RPMI7951 (cell line): ENCODE data around the gene DENND1A. TPM values are rescaled to one million over a fixed set of nuclear protein-coding genes. Genes with fewer than 3 reads are reported as not detected.

Experiments used
- DNase-seq: peaks from one replicate; pipeline ENCODE4 v3.0.0-alpha.2; 2012; ENCODE audit warnings: low read depth
- total RNA-seq: library from RNA; depleted of rRNA; stranded (reverse); fragments of >200 nt; shearing (Covaris generic); gene quantifications from 2 replicates; pipeline ENCODE4 v1.2.3, GENCODE V29; 2014

The DENND1A gene
- total RNA-seq, 1 experiment from 2014 or later, result 24.0 TPM

GRCh38 chr9:123465304-123465703, 464.6 kb downstream of the DENND1A start:
- DNase-seq, result no peak

GRCh38 chr9:123460091-123460490, 469.8 kb downstream of the DENND1A start:
- no peak for DNase-seq

GRCh38 chr9:123457583-123457982, 472.3 kb downstream of the DENND1A start:
- no peak for DNase-seq

GRCh38 chr9:123456011-123456410, 473.9 kb downstream of the DENND1A start:
- DNase-seq, result no peak

GRCh38 chr9:123455187-123455586, 474.7 kb downstream of the DENND1A start:
- DNase-seq, result no peak

GRCh38 chr9:123454361-123454760, 475.6 kb downstream of the DENND1A start:
- no peak for DNase-seq

- DNase-seq, result no peak
Measured at GRCh38 chr9:123453831-123454321, 476.1 kb downstream of the DENND1A start.

- no peak for DNase-seq
Measured at GRCh38 chr9:123453076-123453667, 476.8 kb downstream of the DENND1A start.

- no peak for DNase-seq
Measured at GRCh38 chr9:123450996-123451395, 478.9 kb downstream of the DENND1A start.

GRCh38 chr9:123450098-123450770, 479.7 kb downstream of the DENND1A start:
- DNase-seq, result no peak

GRCh38 chr9:123447934-123448646, 481.8 kb downstream of the DENND1A start:
- no peak for DNase-seq

- DNase-seq, result peak; percentile 4
Measured at GRCh38 chr9:123445981-123446610, 483.8 kb downstream of the DENND1A start.

- no peak for DNase-seq
Measured at GRCh38 chr9:123445116-123445515, 484.8 kb downstream of the DENND1A start.

- no peak for DNase-seq
Measured at GRCh38 chr9:123441769-123442168, 488.2 kb downstream of the DENND1A start.

GRCh38 chr9:123440256-123440655, 489.7 kb downstream of the DENND1A start:
- no peak for DNase-seq

GRCh38 chr9:123438821-123439220, 491.1 kb downstream of the DENND1A start:
- DNase-seq, result no peak

- no peak for DNase-seq
Measured at GRCh38 chr9:123438321-123438720, 491.6 kb downstream of the DENND1A start.

- DNase-seq, result no peak
Measured at GRCh38 chr9:123437201-123437600, 492.7 kb downstream of the DENND1A start.

GRCh38 chr9:123435471-123435870, 494.5 kb downstream of the DENND1A start:
- no peak for DNase-seq

- peak; percentile 7 for DNase-seq
Measured at GRCh38 chr9:123434619-123435240, 495.2 kb downstream of the DENND1A start.

GRCh38 chr9:123432331-123433236, 497.3 kb downstream of the DENND1A start:
- no peak for DNase-seq
